ENCODE results near the gene ST8SIA3.

GRCh38 chr18:57373017-57373416 is 20.7 kb downstream of the ST8SIA3 start:
- TF ChIP-seq CTCF (conservative IDR thresholded peaks at IDR 0.05) (no peak), ZFX (IDR thresholded peaks at IDR 0.05) (no peak)

Measured in C4-2B (cell line).